ENCODE data around the gene FRS3. TPM values are rescaled to one million over a fixed set of nuclear protein-coding genes. Genes with fewer than 3 reads are reported as not detected.

The FRS3 gene
- total RNA-seq, 1 donor from 2014 or later: 3.3 TPM

GRCh38 chr6:41799559-41799911, 19.8 kb upstream of the FRS3 start:
- no peak overlapping the region for H3K27ac Mint-ChIP-seq (ENCODE audit: unreplicated experiment)
- TF ChIP-seq, protein P1, sequence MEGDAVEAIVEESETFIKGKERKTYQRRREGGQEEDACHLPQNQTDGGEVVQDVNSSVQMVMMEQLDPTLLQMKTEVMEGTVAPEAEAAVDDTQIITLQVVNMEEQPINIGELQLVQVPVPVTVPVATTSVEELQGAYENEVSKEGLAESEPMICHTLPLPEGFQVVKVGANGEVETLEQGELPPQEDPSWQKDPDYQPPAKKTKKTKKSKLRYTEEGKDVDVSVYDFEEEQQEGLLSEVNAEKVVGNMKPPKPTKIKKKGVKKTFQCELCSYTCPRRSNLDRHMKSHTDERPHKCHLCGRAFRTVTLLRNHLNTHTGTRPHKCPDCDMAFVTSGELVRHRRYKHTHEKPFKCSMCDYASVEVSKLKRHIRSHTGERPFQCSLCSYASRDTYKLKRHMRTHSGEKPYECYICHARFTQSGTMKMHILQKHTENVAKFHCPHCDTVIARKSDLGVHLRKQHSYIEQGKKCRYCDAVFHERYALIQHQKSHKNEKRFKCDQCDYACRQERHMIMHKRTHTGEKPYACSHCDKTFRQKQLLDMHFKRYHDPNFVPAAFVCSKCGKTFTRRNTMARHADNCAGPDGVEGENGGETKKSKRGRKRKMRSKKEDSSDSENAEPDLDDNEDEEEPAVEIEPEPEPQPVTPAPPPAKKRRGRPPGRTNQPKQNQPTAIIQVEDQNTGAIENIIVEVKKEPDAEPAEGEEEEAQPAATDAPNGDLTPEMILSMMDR (IDR thresholded peaks at IDR 0.05): no peak

GRCh38 chr6:41798901-41799558, 19.3 kb upstream of the FRS3 start:
- no peak overlapping the region for H3K27ac Mint-ChIP-seq (ENCODE audit: unreplicated experiment)
- no peak overlapping the region for H3K4me3 Mint-ChIP-seq (ENCODE audit: unreplicated experiment)
- DNase-seq (ENCODE audit: low spot score): no peak
- no peaks in the 10 kb centered on the region for H3K9me3 Mint-ChIP-seq (ENCODE audit: low read depth)
- no peaks in the 10 kb centered on the region for H3K27me3 Mint-ChIP-seq (ENCODE audit: low read depth)
- H3K36me3 Mint-ChIP-seq (ENCODE audit: low read depth): peaks cover 2% of the 10 kb centered on the region
- TF ChIP-seq, protein P1 (IDR thresholded peaks at IDR 0.05): no peak
- H3K4me1 Mint-ChIP-seq (ENCODE audit: low read depth): no peaks in the 10 kb centered on the region

More at GRCh38 chr6:41799559-41799911, 19.8 kb upstream of the FRS3 start:
- Mint-ChIP-seq H3K4me3 (ENCODE audit: unreplicated experiment) (no peak overlapping the region), H3K27me3 (ENCODE audit: low read depth) (no peaks in the 10 kb centered on the region), H3K4me1 (ENCODE audit: low read depth) (no peaks in the 10 kb centered on the region), H3K36me3 (ENCODE audit: low read depth) (peaks cover 2% of the 10 kb centered on the region), H3K9me3 (ENCODE audit: low read depth) (no peaks in the 10 kb centered on the region)
- DNase-seq (ENCODE audit: low spot score): no peak

GRCh38 chr6:41796474-41796873, 16.8 kb upstream of the FRS3 start:
- no peak for DNase-seq (ENCODE audit: low spot score)
- peaks cover 2% of the 10 kb centered on the region for H3K36me3 Mint-ChIP-seq (ENCODE audit: low read depth)
- TF ChIP-seq, protein P1 (IDR thresholded peaks at IDR 0.05): no peak
- H3K27me3 Mint-ChIP-seq (ENCODE audit: low read depth): no peaks in the 10 kb centered on the region
- H3K4me1 Mint-ChIP-seq (ENCODE audit: low read depth): peaks cover 5% of the 10 kb centered on the region
- no peak overlapping the region for H3K27ac Mint-ChIP-seq (ENCODE audit: unreplicated experiment)
- no peaks in the 10 kb centered on the region for H3K9me3 Mint-ChIP-seq (ENCODE audit: low read depth)
- no peak overlapping the region for H3K4me3 Mint-ChIP-seq (ENCODE audit: unreplicated experiment)

GRCh38 chr6:41791984-41792383, 12.3 kb upstream of the FRS3 start:
- no peaks in the 10 kb centered on the region for H3K9me3 Mint-ChIP-seq (ENCODE audit: low read depth)
- H3K36me3 Mint-ChIP-seq (ENCODE audit: low read depth): peaks cover 2% of the 10 kb centered on the region
- DNase-seq (ENCODE audit: low spot score): no peak
- no peak overlapping the region for H3K4me3 Mint-ChIP-seq (ENCODE audit: unreplicated experiment)
- no peaks in the 10 kb centered on the region for H3K27me3 Mint-ChIP-seq (ENCODE audit: low read depth)
- peaks cover 15% of the 10 kb centered on the region for H3K4me1 Mint-ChIP-seq (ENCODE audit: low read depth)
- TF ChIP-seq, protein P1 (IDR thresholded peaks at IDR 0.05): no peak
- no peak overlapping the region for H3K27ac Mint-ChIP-seq (ENCODE audit: unreplicated experiment)

DNA sequence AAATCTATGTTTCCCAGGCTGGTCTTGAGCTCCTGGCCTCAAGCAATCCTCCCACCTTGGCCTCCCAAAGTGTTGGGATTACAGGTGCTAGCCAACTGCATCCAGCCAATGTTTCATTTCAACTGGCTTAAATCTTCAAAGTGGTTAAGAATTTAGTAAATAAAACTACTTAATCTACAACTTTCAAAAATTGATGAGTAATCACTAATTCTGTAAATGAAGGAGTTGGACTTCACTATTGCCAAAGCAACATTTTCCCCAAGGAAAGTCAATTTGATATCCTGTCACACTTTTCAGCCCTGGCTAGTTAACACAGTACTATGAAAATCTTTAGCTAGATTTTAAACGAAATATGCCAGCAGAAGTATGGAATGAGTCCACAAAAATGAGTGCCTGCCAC, 11.6 kb upstream of the FRS3 start:
- H3K27me3 Mint-ChIP-seq (ENCODE audit: low read depth): no peaks in the 10 kb centered on the region
- TF ChIP-seq, protein P1 (IDR thresholded peaks at IDR 0.05): no peak
- H3K36me3 Mint-ChIP-seq (ENCODE audit: low read depth): no peaks in the 10 kb centered on the region
- H3K9me3 Mint-ChIP-seq (ENCODE audit: low read depth): no peaks in the 10 kb centered on the region
- peaks cover 15% of the 10 kb centered on the region for H3K4me1 Mint-ChIP-seq (ENCODE audit: low read depth)
- no peak for DNase-seq (ENCODE audit: low spot score)
- no peak overlapping the region for H3K27ac Mint-ChIP-seq (ENCODE audit: unreplicated experiment)
- no peak overlapping the region for H3K4me3 Mint-ChIP-seq (ENCODE audit: unreplicated experiment)
